SK-N-SH treated with all-trans-retinoic acid at 6 μM for 48 hours (cell line): ENCODE results near the gene ARRB1.

ENCODE experiments used
- CSRNP3 ChIP-seq: fragments of 250-450 bp; sonication (Bioruptor Pico); IDR thresholded peaks from 2 replicates; pipeline ENCODE4 v1.5.1; 2021; ENCODE audit warnings: mild to moderate bottlenecking, moderate library complexity
- OSR1 ChIP-seq: fragments of 250-450 bp; sonication (Bioruptor Pico); IDR thresholded peaks from 2 replicates; pipeline ENCODE4 v1.8.0; 2022; ENCODE audit warnings: moderate library complexity, mild to moderate bottlenecking, inconsistent platforms
- PATZ1 ChIP-seq: fragments of 250-450 bp; sonication (Bioruptor Pico); IDR thresholded peaks from 2 replicates; pipeline ENCODE4 v1.8.0; 2020; ENCODE audit warnings: mild to moderate bottlenecking, moderate library complexity, borderline replicate concordance
- ZNF565 ChIP-seq: fragments of 450-650 bp; formaldehyde crosslinking; conservative IDR thresholded peaks from 2 replicates; pipeline ENCODE4 v1.5.0; 2020; ENCODE audit warnings: low read depth, mild to moderate bottlenecking, moderate library complexity

- TF ChIP-seq PATZ1 (CRISPR knock-in tag) (no peak), ZNF565 (no peak), CSRNP3 (no peak), OSR1 (CRISPR knock-in tag) (no peak)
Observed at GRCh38 chr11:75242722-75243600, 108.5 kb downstream of the ARRB1 start.
